ENCODE results near the gene FCGR3B.
"Not testable (repeated sequence)": the region's sequence is repeated elsewhere in the genome, so short reads cannot be mapped to it uniquely, and the experiment has no call there.

Gene FCGR3B

GRCh38 chr1:161605024-161605423 is 26.0 kb downstream of the FCGR3B start:
- DNase-seq = not testable (repeated sequence)

GRCh38 chr1:161597077-161597476 is 33.9 kb downstream of the FCGR3B start:
- not testable (repeated sequence) for DNase-seq

- not testable (repeated sequence) for DNase-seq
These were observed 35.4 kb downstream of the FCGR3B start for GRCh38 chr1:161595583-161595982.

GRCh38 chr1:161595173-161595572 is 35.8 kb downstream of the FCGR3B start:
- DNase-seq = not testable (repeated sequence)

GRCh38 chr1:161594269-161594984 is 36.5 kb downstream of the FCGR3B start:
- not testable (repeated sequence) for DNase-seq

GRCh38 chr1:161593092-161593755 is 37.8 kb downstream of the FCGR3B start:
- not testable (repeated sequence) for DNase-seq

- DNase-seq = not testable (repeated sequence)
These were observed 38.4 kb downstream of the FCGR3B start for GRCh38 chr1:161592586-161592985.

GRCh38 chr1:161589920-161590319 is 41.1 kb downstream of the FCGR3B start:
- DNase-seq = not testable (repeated sequence)

- not testable (repeated sequence) for DNase-seq
These were observed 41.6 kb downstream of the FCGR3B start for GRCh38 chr1:161589365-161589764.

GRCh38 chr1:161588596-161588995 is 42.4 kb downstream of the FCGR3B start:
- not testable (repeated sequence) for DNase-seq

- not testable (repeated sequence) for DNase-seq
These were observed 48.1 kb downstream of the FCGR3B start for GRCh38 chr1:161582882-161583281.

- not testable (repeated sequence) for DNase-seq
These were observed 50.0 kb downstream of the FCGR3B start for GRCh38 chr1:161580879-161581537.

GRCh38 chr1:161579856-161580507 is 51.0 kb downstream of the FCGR3B start:
- not testable (repeated sequence) for DNase-seq

GRCh38 chr1:161576676-161577075 is 54.3 kb downstream of the FCGR3B start:
- DNase-seq = not testable (repeated sequence)
